Upper lobe of left lung (tissue), 6 donors: ENCODE data around the gene ZKSCAN4. TPM values are rescaled to one million over a fixed set of nuclear protein-coding genes. Genes with fewer than 3 reads are reported as not detected.

Experiments
- ATAC-seq, 2 donors: fragments of 200-7000 bp; cut with Tn5 transposase; one replicate each; pipeline ENCODE4 v1.9.1; 2022; ENCODE audit warnings: mild to moderate bottlenecking in 2 of 2, moderate library complexity in 2 of 2; ENCODE audit not compliant: low FRiP score in 2 of 2
- DNase-seq, 2 donors: peaks; one replicate each; pipeline ENCODE4 v3.0.0-alpha.2; 2019 to 2020
- H3K27ac ChIP-seq, 4 donors: fragments of 200-600 bp; sonication (generic); one replicate each; pipeline ENCODE4 v1.5.1; 2016 to 2019
- H3K27me3 ChIP-seq, 4 donors: fragments of 200-600 bp; sonication (generic); one replicate each; pipeline ENCODE4 v1.5.1; 2017 to 2019
- H3K36me3 ChIP-seq, 4 donors: fragments of 200-600 bp; sonication (generic); one replicate each; pipeline ENCODE4 v1.5.1; 2016 to 2019
- H3K4me1 ChIP-seq, 4 donors: fragments of 200-600 bp; sonication (generic); one replicate each; pipeline ENCODE4 v1.5.1; 2018 to 2019
- H3K4me3 ChIP-seq, 4 donors: fragments of 200-600 bp; sonication (generic); one replicate each; pipeline ENCODE4 v1.5.1; 2017 to 2019; ENCODE audit warnings: mild to moderate bottlenecking in 2 of 4, moderate library complexity in 1 of 4
- H3K9me3 ChIP-seq, 4 donors: fragments of 200-600 bp; sonication (generic); one replicate each; pipeline ENCODE4 v1.5.1; 2018 to 2019
- CTCF ChIP-seq, 6 experiments: fragments of 450-650 bp in 4 of 6; fragments of 200-600 bp in 2 of 6; sonication (generic) in 2 of 6; IDR thresholded peaks; one replicate each; pipeline ENCODE4 v1.5.1; 2016 to 2019; ENCODE audit warnings: antibody characterized with exemption in 6 of 6
- EP300 ChIP-seq, 4 donors: sonication (generic); formaldehyde crosslinking; IDR thresholded peaks; one replicate each; pipeline ENCODE4 v1.5.1; 2017; ENCODE audit warnings: antibody characterized with exemption in 4 of 4, control low read depth in 2 of 4
- POLR2A ChIP-seq, 4 donors: fragments of 450-650 bp; IDR thresholded peaks; one replicate each; pipeline ENCODE4 v1.5.1; 2016 to 2017; ENCODE audit warnings: antibody characterized with exemption in 4 of 4, mild to moderate bottlenecking in 2 of 4
- POLR2AphosphoS5 ChIP-seq, 2 donors: sonication (generic); formaldehyde crosslinking; IDR thresholded peaks; one replicate each; pipeline ENCODE4 v1.5.1; 2017; ENCODE audit warnings: antibody characterized with exemption in 2 of 2
- WGBS, 2 donors: methylation state at CpG; one replicate each; pipeline ENCODE4 v1.1.5; 2017 to 2018; 5-methylcytosine and 5-hydroxymethylcytosine counted together
- total RNA-seq, 6 donors: library from RNA; depleted of rRNA in 4 of 6; stranded (reverse); fragments of >200 nt in 4 of 6; gene quantifications; one replicate each; pipeline versions ENCODE4 v1.1.0 to v1.2.1, GENCODE V29; 2016 to 2021
- donor health status: DM: no; HTN: no; CAD: no; lungs with moderate emphysema.
- donor health status: DM: no; HTN: yes; CAD: no; lungs with severe emphysema.

Gene ZKSCAN4
- total RNA-seq, 6 donors from 2014 or later: 3.0 to 9.4 (median 4.7) TPM

- 35 to 38% methylated on average over 3 of the region's 3 CpGs for WGBS, 2 donors
- H3K27me3 ChIP-seq: peaks cover 4 to 25% (median 15%) of the 10 kb centered on the region in 4 donors
- no peak for ATAC-seq
These were observed 45.5 kb downstream of the ZKSCAN4 start for GRCh38 chr6:28206527-28206926.

GRCh38 chr6:28205879-28206278 is 46.2 kb downstream of the ZKSCAN4 start:
- no peak for ATAC-seq
- Histone ChIP-seq H3K36me3 (no peaks in the 10 kb centered on the region), H3K4me3 (no peak overlapping the region), H3K27me3 (peaks cover 4 to 20% (median 14%) of the 10 kb centered on the region in 4 donors), H3K4me1 (peaks cover 7 to 15% (median 10%) of the 10 kb centered on the region in 4 donors), H3K27ac (no peak overlapping the region), H3K9me3 (peaks cover 0 to 11% (median 2%) of the 10 kb centered on the region in 4 donors)
- no peak for DNase-seq
- TF ChIP-seq POLR2AphosphoS5 (IDR thresholded peaks at IDR 0.05): no peak
- TF ChIP-seq CTCF (IDR thresholded peaks at IDR 0.05): no peak
- no peak for TF ChIP-seq EP300 (IDR thresholded peaks at IDR 0.05)
- no peak for TF ChIP-seq POLR2A (IDR thresholded peaks at IDR 0.05)
- WGBS, 2 donors: 40 to 59% methylated on average over 1 of the region's 1 CpG

More at GRCh38 chr6:28206527-28206926, 45.5 kb downstream of the ZKSCAN4 start:
- no peaks in the 10 kb centered on the region for H3K36me3 ChIP-seq
- H3K27ac ChIP-seq: no peak overlapping the region
- peaks cover 0 to 11% (median 2%) of the 10 kb centered on the region in 4 donors for H3K9me3 ChIP-seq
- DNase-seq: no peak
- no peak overlapping the region for H3K4me3 ChIP-seq
- TF ChIP-seq EP300 (IDR thresholded peaks at IDR 0.05): no peak
- TF ChIP-seq POLR2A (IDR thresholded peaks at IDR 0.05): no peak
- TF ChIP-seq POLR2AphosphoS5 (IDR thresholded peaks at IDR 0.05): no peak
- no peak for TF ChIP-seq CTCF (IDR thresholded peaks at IDR 0.05)
- peaks cover 7 to 15% (median 10%) of the 10 kb centered on the region in 4 donors for H3K4me1 ChIP-seq

- ATAC-seq (no peak), DNase-seq (no peak)
- peaks cover 0 to 11% (median 4%) of the 10 kb centered on the region in 4 donors for H3K9me3 ChIP-seq
- H3K27me3 ChIP-seq: peaks cover 0 to 12% (median 3%) of the 10 kb centered on the region in 4 donors
- no peak for TF ChIP-seq CTCF (IDR thresholded peaks at IDR 0.05)
- no peak for TF ChIP-seq POLR2AphosphoS5 (IDR thresholded peaks at IDR 0.05)
- no peak for TF ChIP-seq POLR2A (IDR thresholded peaks at IDR 0.05)
- TF ChIP-seq EP300 (IDR thresholded peaks at IDR 0.05): no peak
- peaks cover 7 to 12% (median 9%) of the 10 kb centered on the region in 4 donors for H3K4me1 ChIP-seq
- H3K4me3 ChIP-seq: no peak overlapping the region
- 33 to 40% methylated on average over 4 of the region's 4 CpGs for WGBS, 2 donors
- no peaks in the 10 kb centered on the region for H3K36me3 ChIP-seq
- H3K27ac ChIP-seq: no peak overlapping the region
These were observed 48.9 kb downstream of the ZKSCAN4 start for GRCh38 chr6:28203201-28203600.

GRCh38 chr6:28200020-28200419 is 52.0 kb downstream of the ZKSCAN4 start:
- DNase-seq (no peak), ATAC-seq (no peak)
- H3K27me3 ChIP-seq: no peaks in the 10 kb centered on the region
- H3K9me3 ChIP-seq: peaks cover 3 to 14% (median 4%) of the 10 kb centered on the region in 4 donors
- no peaks in the 10 kb centered on the region for H3K36me3 ChIP-seq
- 46 to 76% methylated on average over 1 of the region's 1 CpG for WGBS, 2 donors
- H3K4me1 ChIP-seq: no peaks in the 10 kb centered on the region
- TF ChIP-seq POLR2A (IDR thresholded peaks at IDR 0.05) (no peak), POLR2AphosphoS5 (IDR thresholded peaks at IDR 0.05) (no peak), CTCF (IDR thresholded peaks at IDR 0.05) (no peak), EP300 (IDR thresholded peaks at IDR 0.05) (no peak)
- no peak overlapping the region for H3K27ac ChIP-seq
- H3K4me3 ChIP-seq: no peak overlapping the region

Other genes starting within 250 kb of the ZKSCAN4 start
- 1 to 10 TPM; 2.4 to 7.9 (median 3.7) TPM for gene ZNF165, start 171.7 kb downstream of the ZKSCAN4 start, total RNA-seq
- gene ZSCAN16, start 127.7 kb downstream of the ZKSCAN4 start, total RNA-seq: 10 to 100 TPM in 1 of 6 donors, 1 to 10 TPM in 5; 4.1 to 16.8 (median 5.1) TPM
- 10 to 100 TPM; 11.7 to 24.9 (median 16.8) TPM for gene ZKSCAN8, start 110.4 kb downstream of the ZKSCAN4 start, total RNA-seq
- gene ZSCAN9, start 27.0 kb downstream of the ZKSCAN4 start, total RNA-seq: 10 to 100 TPM in 5 of 6 donors, 1 to 10 TPM in 1; 5.4 to 36.7 (median 12.4) TPM
- gene NKAPL, start 7.0 kb upstream of the ZKSCAN4 start, total RNA-seq: 1 to 10 TPM in 2 of 6 donors, under 1 TPM in 4; 0.33 to 1.3 (median 0.70) TPM
- 10 to 100 TPM in 3 of 6 donors, 1 to 10 TPM in 3; 9.1 to 24.1 (median 11.4) TPM for gene ZSCAN26, start 14.9 kb upstream of the ZKSCAN4 start, total RNA-seq
- 1 to 10 TPM; 3.1 to 8.3 (median 4.1) TPM for gene PGBD1, start 29.3 kb upstream of the ZKSCAN4 start, total RNA-seq
- 10 to 100 TPM; 11.5 to 33.5 (median 18.6) TPM for gene ZSCAN31, start 83.9 kb upstream of the ZKSCAN4 start, total RNA-seq
- gene ZKSCAN3, start 97.7 kb upstream of the ZKSCAN4 start, total RNA-seq: 10 to 100 TPM in 1 of 6 donors, 1 to 10 TPM in 5; 2.6 to 10.5 (median 5.6) TPM
- gene ZSCAN12, start 147.5 kb upstream of the ZKSCAN4 start, total RNA-seq: 10 to 100 TPM in 1 of 6 donors, 1 to 10 TPM in 5; 2.6 to 10.5 (median 5.3) TPM
- gene ZSCAN23, start 191.2 kb upstream of the ZKSCAN4 start, total RNA-seq: 1 to 10 TPM in 4 of 6 donors, under 1 TPM in 2; 0.91 to 6.3 (median 1.6) TPM